GM19193 (cell line): ENCODE data around the gene DTNA.

Experiments used
- POLR2A ChIP-seq: IDR thresholded peaks from 4 replicates; pipeline ENCODE4 v1.6.1; 2011; ENCODE audit not compliant: insufficient read depth, insufficient read length; ENCODE audit errors: extremely low read depth

The DTNA gene

GRCh38 chr18:34911661-34912384 is 201.7 kb downstream of the DTNA start:
- no peak for TF ChIP-seq POLR2A

- no peak for TF ChIP-seq POLR2A
These were observed 204.0 kb downstream of the DTNA start for GRCh38 chr18:34913837-34914661.

GRCh38 chr18:34915046-34915445 is 204.9 kb downstream of the DTNA start:
- no peak for TF ChIP-seq POLR2A

- TF ChIP-seq POLR2A = no peak
These were observed 208.8 kb downstream of the DTNA start for GRCh38 chr18:34918856-34919255.

- no peak for TF ChIP-seq POLR2A
These were observed 211.1 kb downstream of the DTNA start for GRCh38 chr18:34921226-34921625.

GRCh38 chr18:34921811-34922385 is 211.8 kb downstream of the DTNA start:
- TF ChIP-seq POLR2A = no peak

- no peak for TF ChIP-seq POLR2A
These were observed 213.8 kb downstream of the DTNA start for GRCh38 chr18:34923911-34924310.

GRCh38 chr18:34926683-34927082 is 216.6 kb downstream of the DTNA start:
- TF ChIP-seq POLR2A = no peak

GRCh38 chr18:34928088-34928753 is 218.1 kb downstream of the DTNA start:
- no peak for TF ChIP-seq POLR2A

GRCh38 chr18:34928754-34929335 is 218.7 kb downstream of the DTNA start:
- no peak for TF ChIP-seq POLR2A

GRCh38 chr18:34929336-34929780 is 219.3 kb downstream of the DTNA start:
- no peak for TF ChIP-seq POLR2A

- no peak for TF ChIP-seq POLR2A
These were observed 222.3 kb downstream of the DTNA start for GRCh38 chr18:34932363-34932762.

- no peak for TF ChIP-seq POLR2A
These were observed 222.8 kb downstream of the DTNA start for GRCh38 chr18:34932792-34933466.
